Measurements from ENCODE around the gene CYP1A1.
"Not testable (repeated sequence)": the region's sequence is repeated elsewhere in the genome, so short reads cannot be mapped to it uniquely, and the experiment has no call there.

The CYP1A1 gene

DNA sequence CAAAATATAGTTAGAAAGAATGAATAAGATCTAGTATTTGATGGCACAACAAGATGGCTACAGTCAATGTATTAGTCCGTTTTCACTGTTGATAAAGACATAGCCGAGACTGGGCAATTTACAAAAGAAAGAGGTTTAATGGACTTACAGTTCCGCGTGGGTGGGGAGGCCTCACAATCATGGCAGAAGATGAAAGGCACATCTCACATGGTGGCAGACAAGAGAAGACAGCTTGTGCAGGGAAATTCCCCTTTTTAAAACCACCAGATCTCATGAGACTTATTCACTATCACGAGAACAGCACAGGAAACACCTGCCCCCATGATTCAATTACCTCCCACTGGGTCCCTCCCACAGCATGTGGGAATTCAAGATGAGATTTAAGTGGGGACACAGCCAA, 12.9 kb upstream of the CYP1A1 start:
- DNase-seq (ENCODE audit: low read depth in 1 of 2, low spot score in 1 of 2) = not testable (repeated sequence)

GRCh38 chr15:74735305-74735704, 10.0 kb upstream of the CYP1A1 start:
- DNase-seq (ENCODE audit: low read depth in 1 of 2, low spot score in 1 of 2) = no peak

- DNase-seq (ENCODE audit: low read depth in 1 of 2, low spot score in 1 of 2) = no peak
Measured at GRCh38 chr15:74733269-74733668, 7.9 kb upstream of the CYP1A1 start.

GRCh38 chr15:74732846-74733245, 7.5 kb upstream of the CYP1A1 start:
- DNase-seq (ENCODE audit: low read depth in 1 of 2, low spot score in 1 of 2) = no peak

DNA sequence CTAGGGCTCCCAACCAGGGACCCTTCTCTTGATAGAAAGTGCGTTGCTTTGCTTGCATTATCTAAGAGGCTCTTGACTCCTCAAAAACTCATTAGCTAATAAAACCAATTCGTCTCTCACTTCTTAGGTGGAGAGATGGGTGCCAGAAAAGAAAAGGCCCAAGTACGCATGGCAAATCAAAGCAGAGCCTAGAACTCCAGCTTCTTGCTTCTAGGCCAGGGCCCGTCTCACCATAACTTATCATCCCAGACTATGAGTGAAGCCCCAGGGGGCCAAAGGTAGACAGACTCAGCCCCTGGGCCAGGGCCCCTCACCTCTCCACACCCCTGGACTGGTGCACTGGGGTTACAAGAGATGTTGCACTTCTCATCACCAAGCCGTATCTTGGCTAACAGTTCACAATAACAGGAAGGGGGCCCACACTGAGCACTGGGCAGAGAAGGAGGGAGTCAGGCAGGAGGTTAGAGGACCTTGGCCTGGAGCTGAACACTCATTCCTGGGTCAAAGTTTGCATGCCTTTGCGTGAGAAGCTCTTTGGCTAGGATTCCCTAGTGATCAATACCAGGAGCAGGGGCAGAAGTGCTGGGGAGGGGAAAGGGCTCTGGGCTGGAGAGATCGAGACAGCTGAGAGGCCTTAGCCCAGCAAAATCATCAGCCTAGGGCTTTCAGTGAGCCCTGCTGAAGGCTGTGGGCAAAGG, 5.4 kb upstream of the CYP1A1 start:
- no peak for DNase-seq (ENCODE audit: low read depth in 1 of 2, low spot score in 1 of 2)

DNA sequence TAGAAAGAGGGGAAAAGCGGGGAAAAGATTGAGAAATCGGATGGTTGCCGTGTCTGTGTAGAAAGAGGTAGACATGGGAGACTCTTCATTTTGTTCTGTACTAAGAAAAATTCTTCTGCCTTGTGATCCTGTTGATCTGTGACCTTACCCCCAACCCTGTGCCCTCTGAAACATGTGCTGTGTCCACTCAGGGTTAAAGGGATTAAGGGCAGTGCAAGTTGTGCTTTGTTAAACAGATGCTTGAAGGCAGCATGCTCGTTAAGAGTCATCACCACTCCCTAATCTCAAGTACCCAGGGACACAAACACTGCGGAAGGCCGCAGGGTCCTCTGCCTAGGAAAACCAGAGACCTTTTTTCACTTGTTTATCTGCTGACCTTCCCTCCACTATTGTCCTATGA, 4.0 kb upstream of the CYP1A1 start:
- not testable (repeated sequence) for DNase-seq (ENCODE audit: low read depth in 1 of 2, low spot score in 1 of 2)

DNA sequence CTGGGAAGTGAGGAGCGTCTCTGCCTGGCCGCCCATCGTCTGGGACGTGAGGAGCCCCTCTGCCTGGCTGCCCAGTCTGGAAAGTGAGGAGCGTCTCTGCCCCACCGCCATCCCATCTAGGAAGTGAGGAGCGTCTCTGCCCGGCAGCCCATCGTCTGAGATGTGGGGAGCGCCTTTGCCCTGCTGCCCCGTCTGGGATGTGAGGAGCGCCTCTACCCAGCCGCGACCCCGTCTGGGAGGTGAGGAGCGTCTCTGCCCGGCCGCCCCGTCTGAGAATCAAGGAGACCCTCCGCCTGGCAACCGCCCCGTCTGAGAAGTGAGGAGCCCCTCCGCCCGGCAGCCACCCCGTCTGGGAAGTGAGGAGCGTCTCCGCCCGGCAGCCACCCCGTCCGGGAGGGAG, 3.4 kb upstream of the CYP1A1 start:
- DNase-seq (ENCODE audit: low read depth in 1 of 2, low spot score in 1 of 2) = not testable (repeated sequence)

GRCh38 chr15:74727727-74728126, 2.4 kb upstream of the CYP1A1 start:
- DNase-seq (ENCODE audit: low read depth in 1 of 2, low spot score in 1 of 2) = no peak

DNA sequence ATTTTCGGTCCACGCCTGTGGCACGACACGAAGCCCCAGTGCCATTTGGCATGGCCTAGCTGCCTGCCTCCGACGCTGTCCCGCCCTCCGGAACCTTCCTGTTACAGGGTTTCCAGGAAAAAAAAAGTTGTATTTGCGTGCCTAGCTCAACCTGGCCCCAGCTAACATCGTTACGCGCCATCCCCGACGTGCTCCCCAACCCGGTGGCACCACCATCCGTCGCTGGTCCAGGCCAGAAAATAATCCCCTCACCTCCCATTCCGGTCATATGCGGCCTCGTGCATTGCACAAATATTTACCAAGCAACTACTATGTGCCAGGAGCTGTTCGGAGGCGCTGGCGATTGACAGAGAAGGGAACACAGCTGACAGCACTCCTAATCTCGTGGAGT, 1.4 kb upstream of the CYP1A1 start:
- no peak for DNase-seq (ENCODE audit: low read depth in 1 of 2, low spot score in 1 of 2)

GRCh38 chr15:74725845-74726773, 781 bp upstream of the CYP1A1 start:
- peak; percentile 16 to 48 for DNase-seq (ENCODE audit: low read depth in 1 of 2, low spot score in 1 of 2)

GRCh38 chr15:74724570-74725224, 631 bp downstream of the CYP1A1 start:
- DNase-seq (ENCODE audit: low read depth in 1 of 2, low spot score in 1 of 2) = no peak

- DNase-seq (ENCODE audit: low read depth in 1 of 2, low spot score in 1 of 2) = no peak
Measured at GRCh38 chr15:74723754-74724334, 1.5 kb downstream of the CYP1A1 start.

DNA sequence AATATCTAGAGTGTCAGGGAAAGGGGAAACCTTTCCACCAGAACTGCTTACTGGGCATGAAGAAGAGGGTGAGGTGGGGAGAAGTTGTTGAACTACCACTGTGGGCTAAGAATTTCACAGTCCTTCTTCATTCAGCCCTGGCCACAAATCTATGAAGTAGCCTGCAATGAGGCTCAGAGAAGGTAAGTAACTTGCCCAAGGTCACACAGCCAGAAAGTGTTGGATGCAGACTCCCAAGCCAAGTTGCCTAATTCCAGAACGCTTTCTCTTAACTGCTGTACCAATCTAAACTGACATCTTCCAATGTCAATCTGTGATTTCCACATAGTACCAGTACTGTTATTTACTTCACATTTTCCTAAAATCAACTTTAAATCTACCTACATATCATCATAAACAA, 2.1 kb downstream of the CYP1A1 start:
- no peak for DNase-seq (ENCODE audit: low read depth in 1 of 2, low spot score in 1 of 2)

GRCh38 chr15:74722591-74722990, 2.7 kb downstream of the CYP1A1 start:
- DNase-seq (ENCODE audit: low read depth in 1 of 2, low spot score in 1 of 2) = no peak

DNA sequence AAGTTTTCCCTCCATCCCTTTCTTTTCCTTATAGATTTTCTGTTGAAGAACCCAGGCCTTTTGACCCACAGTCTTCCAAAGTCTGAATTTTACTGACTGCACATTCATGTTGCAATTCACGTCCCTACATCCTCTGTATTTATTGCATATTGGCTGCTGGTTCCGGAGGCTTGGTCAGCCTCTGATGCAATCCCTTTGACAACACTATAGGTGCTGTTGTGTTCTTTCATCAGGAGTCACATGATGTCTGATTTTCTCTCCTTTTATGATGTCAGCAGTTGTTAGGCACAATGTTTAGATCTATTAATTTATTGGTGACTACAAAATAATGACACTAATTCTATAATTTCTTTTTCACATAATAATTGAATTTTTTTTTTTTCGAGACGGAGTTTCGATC, 8.7 kb downstream of the CYP1A1 start:
- DNase-seq (ENCODE audit: low read depth in 1 of 2, low spot score in 1 of 2) = no peak

DNA sequence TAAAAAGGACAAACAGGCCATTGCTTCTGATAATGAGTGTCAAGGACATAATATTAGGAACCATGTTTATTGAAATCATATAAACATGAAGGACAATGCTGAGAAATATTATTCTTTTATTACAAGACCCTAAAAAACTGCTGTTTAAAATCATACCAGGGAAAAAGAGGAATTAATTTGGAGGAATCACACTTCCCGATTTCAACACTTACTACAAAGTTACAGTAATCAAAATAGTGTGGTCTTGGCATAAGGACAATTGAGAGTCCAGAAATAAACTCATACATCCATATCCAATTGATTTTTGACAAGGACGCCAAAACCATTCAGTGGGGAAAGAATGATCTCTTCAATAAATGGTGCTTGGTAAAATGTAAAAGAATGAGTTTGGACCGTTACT, 13.0 kb downstream of the CYP1A1 start:
- DNase-seq (ENCODE audit: low read depth in 1 of 2, low spot score in 1 of 2) = no peak

- no peak for DNase-seq (ENCODE audit: low read depth in 1 of 2, low spot score in 1 of 2)
Measured at GRCh38 chr15:74710319-74711094, 14.8 kb downstream of the CYP1A1 start.

DNA sequence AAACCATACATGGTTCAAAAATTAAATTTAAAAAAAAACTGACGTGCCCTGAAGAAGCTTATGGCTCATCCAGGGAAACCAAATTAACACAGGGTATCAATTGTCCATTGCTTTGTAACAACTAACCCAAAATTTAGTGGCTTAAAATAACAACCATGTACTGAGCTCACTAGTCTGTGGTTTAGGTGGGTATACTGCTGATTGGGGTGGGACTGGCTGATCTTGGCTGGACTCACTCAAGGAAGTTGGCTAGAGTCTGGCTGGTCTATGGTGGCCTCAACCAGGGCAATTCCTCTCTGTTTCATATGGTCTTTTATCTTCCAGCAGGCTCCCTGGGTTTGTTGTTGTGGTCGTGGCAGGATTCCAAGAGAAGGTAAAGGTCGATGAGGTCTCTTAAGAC, 15.4 kb downstream of the CYP1A1 start:
- no peak for DNase-seq (ENCODE audit: low read depth in 1 of 2, low spot score in 1 of 2)

DNA sequence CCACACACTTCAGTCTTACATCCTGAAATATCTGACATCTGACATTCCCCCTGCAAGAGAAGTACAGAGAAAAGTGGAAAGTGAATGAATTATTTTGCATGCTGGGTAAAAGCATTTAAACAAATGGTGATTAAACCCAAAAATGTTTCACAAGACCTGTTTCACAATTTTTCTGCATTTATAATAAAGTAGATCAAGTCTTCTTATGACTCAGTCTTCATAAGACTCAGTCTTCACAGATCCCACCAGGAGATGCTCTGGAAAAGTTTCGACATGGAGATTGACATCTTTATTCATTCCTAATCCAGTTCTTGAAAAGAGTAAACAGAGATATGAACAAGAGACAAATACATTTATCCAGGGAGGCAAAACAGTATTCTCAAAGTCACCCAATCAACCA, 16.3 kb downstream of the CYP1A1 start:
- DNase-seq (ENCODE audit: low read depth in 1 of 2, low spot score in 1 of 2) = no peak

DNA sequence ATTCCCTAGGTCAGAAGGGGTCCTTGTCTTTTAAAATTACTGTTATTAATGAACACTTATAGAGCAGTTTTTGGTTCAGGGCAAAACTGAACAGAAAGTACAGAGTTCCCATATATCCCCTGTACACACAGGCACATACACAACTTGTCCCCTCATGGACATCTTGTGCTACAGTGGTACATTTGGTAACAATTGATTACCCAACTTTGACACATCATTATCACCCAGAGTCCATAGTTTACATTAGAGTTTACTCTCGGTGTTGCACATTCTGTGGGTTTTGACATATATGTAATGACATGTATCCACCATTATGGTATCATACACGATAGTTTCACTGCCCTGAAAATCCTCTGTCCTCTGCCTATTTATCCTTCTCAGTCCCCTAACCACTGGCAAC, 28.5 kb downstream of the CYP1A1 start:
- DNase-seq (ENCODE audit: low read depth in 1 of 2, low spot score in 1 of 2) = no peak

DNA sequence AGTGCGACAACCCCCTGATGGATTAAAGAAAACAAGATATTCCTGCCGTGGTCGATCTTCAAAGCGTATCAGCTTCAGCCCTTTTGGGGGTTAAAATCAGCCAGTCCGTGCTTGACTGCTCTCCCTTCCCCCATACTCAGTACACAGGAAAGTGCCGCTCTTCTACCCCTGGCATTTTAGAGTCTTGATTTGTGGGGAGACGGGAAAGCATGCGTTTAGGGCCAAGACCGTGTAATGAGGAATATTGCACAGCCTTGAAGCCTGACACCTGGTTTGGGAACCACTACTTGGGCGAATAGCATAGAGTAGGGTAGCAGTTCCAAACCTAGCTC, 29.0 kb downstream of the CYP1A1 start:
- DNase-seq (ENCODE audit: low read depth in 1 of 2, low spot score in 1 of 2) = no peak

Data from stimulated activated CD4-positive, alpha-beta T cell treated with anti-CD3 and anti-CD28 coated beads, Interleukin-15, amount 100 ng/mL, for 1 hour (primary cell).